Measurements from ENCODE around the gene GORAB.

DNA sequence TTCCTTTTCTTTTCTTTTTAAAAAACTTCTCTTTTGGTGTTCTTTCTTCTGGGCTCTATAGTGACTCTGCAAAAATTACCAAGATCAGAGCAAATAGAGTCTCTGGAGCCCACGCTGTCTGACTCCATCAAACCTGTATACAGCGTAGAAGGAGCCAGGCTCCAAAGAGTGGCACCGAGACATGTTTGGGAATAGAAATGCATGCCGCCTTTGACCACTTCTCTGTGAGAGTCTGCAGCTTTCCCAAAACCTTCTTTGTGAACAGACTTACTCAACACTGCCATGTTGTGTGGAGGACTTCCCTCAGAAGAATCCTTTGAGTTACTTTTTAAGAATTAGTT is 55.3 kb downstream of the GORAB start:
- TF ChIP-seq, protein P1, sequence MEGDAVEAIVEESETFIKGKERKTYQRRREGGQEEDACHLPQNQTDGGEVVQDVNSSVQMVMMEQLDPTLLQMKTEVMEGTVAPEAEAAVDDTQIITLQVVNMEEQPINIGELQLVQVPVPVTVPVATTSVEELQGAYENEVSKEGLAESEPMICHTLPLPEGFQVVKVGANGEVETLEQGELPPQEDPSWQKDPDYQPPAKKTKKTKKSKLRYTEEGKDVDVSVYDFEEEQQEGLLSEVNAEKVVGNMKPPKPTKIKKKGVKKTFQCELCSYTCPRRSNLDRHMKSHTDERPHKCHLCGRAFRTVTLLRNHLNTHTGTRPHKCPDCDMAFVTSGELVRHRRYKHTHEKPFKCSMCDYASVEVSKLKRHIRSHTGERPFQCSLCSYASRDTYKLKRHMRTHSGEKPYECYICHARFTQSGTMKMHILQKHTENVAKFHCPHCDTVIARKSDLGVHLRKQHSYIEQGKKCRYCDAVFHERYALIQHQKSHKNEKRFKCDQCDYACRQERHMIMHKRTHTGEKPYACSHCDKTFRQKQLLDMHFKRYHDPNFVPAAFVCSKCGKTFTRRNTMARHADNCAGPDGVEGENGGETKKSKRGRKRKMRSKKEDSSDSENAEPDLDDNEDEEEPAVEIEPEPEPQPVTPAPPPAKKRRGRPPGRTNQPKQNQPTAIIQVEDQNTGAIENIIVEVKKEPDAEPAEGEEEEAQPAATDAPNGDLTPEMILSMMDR (IDR thresholded peaks at IDR 0.05), result no peak
- no peak for TF ChIP-seq POLR2A (IDR thresholded peaks at IDR 0.05)
